HG03139 (cell line): ENCODE data around the gene GCNA.

Experiments
- ATAC-seq: cut with Tn5 transposase; IDR thresholded peaks from one replicate; pipeline ENCODE4 v1.9.1; 2021; ENCODE audit not compliant: unreplicated experiment

GCNA gene

DNA sequence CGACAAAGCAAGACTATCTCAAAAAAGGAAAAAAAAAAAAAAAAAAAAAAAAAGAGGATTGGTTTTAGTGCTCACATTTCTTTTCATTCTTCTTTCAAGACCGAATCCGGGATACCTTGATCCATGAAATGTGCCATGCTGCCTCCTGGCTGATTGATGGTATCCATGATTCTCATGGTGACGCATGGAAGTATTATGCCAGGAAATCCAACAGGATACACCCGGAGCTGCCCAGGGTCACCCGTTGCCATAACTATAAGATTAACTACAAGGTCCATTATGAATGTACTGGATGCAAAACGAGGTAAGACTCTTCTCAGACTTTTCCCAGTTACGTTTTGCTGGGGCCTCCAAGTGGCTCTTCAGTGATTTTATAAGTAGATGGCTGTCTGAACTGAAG is 34.0 kb downstream of the GCNA start:
- no peak for ATAC-seq

DNA sequence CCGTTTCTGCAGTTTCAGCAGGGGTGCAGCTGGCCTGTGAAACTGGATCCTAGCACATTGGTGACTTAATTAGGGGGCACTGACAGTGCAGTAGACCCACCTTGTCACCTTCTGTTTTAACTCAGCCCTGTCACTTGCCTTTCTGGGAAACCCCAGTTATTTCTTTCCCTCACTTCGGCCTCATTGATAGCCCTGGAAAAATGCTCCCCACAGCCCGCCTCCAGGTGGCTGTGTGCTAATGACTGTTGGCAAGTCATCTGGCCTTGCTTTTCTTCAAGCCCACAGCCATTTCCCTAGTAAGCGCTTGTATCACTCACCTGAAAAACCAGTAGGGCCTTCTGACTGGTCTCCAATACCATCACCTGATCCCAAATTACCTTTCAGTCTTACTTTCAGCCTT is 36.8 kb downstream of the GCNA start:
- no peak for ATAC-seq

DNA sequence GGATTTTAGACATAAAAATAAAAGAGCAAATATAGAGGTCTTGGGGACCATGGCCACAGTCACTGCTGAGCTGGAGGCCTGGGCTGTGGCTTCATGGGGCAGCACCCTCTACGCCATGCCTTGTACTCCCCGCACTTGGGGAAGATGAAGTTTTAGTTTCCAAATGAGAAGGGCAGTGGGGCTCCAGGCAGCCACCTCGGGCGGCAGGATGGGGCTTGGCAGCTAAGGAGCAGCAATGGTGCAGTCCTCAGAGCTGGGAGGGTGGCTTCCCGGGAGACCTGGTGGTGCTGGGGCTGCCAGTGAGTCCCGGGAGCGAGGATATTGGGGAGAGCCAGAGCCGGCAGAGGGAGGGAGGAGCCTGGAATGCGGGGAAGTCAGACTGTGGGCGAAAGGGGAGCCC is 37.7 kb downstream of the GCNA start:
- ATAC-seq: no peak

DNA sequence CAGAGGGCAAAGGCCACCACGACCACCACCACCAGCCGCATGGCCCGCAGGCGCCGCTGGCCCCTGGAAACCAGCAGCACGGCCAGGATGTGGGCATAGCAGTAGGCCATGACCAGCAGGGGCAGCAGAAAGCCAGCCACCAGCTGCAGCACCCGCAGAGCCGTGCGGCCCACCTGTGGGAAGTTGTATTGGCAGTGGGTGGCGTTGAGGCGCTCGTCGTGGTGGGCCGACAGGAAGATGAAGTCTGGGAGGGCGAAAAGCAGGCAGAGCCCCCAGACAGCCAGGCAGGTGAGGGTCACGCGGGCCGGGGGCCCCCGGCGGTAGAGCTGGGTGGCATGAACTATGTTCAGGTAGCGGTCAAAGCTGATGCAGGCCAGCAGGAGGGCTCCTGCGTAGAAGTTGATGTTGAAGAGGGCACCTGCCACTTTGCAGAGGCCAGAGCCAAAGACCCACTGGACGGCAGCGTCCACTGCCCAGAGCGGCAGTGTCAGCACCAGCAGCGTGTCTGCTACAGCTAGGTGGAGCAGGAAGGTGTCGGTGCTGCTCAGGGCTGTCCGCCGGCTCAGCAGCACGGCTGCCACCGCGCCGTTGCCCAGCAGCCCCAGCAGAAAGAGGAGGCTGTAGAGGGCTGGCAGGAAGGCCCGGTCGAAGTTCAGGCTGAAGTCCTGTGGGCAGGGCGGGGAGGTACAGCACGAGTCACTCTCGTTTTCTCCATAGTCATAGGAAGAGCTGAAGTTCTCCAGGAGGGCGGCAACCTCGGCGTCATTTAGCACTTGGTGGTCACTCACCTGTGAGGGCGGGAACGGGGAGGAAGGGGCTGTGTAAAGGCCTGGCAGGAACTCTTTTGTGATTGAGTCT is 38.7 kb downstream of the GCNA start:
- no peak for ATAC-seq

DNA sequence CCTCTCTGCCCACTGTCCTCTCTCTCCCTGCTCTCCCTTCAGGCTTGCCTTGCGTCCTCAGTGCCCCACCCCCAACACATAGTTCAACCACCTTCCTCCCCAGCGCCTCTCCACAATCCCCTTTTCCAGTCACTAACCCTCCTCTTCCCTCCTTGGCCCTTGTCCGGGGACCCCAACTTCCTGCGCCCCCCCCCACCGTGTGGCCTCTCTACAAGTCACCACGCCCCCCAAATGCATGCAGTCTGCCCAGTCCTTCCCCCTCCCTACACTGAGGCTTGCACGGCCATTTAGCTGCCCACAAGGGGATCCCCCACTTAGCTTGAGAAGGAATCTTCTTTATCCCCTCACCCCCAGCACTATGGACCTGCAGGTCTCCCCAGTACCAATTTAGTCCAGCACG is 39.5 kb downstream of the GCNA start:
- no peak for ATAC-seq

DNA sequence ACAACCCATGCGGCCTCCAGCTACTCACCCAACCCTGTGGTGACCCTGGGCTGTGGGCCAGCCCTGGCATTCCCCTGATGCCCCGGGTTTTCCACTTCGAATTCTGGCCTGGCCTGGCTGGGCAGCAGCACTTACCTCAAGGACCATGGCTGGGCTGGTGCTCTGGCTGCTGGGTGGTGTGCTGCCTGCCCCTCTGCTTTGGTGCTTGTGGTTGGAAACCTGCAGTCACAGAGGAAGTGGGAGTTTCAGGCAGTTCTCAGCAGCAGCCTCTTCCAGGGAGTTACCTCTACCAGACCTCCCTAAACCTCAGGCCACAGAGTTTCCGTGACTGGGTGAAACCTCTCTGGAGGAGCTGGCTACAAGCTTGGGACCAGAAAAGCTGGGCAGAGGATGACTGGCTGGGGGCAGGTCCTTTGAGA is 40.1 kb downstream of the GCNA start, which contains the start of gene CXCR3:
TSS of gene CXCR3 (minus strand) at position 209 of the 419 bp plus-strand sequence. CDS start at position 147, 62 bp downstream.
- ATAC-seq: peak; percentile 51

DNA sequence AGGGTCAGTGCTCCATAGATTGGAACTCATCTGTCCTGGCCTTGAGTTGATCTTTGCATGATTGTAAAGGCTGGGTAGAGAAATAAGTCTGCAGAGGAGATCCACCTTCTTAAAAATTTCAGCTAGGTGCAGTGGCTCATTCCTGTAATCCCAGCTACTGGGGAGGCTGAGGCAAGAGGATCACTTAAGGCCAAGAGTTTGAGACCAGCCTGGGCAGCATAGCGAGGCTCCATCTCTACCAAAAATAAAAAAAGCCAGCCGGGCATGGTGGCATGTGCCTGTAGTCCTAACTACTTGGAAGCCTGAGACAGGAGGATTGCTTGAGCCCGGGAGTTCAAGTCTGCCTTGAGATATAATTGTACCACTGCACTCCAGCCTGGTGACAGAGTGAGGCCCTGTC is 40.5 kb downstream of the GCNA start:
- no peak for ATAC-seq

DNA sequence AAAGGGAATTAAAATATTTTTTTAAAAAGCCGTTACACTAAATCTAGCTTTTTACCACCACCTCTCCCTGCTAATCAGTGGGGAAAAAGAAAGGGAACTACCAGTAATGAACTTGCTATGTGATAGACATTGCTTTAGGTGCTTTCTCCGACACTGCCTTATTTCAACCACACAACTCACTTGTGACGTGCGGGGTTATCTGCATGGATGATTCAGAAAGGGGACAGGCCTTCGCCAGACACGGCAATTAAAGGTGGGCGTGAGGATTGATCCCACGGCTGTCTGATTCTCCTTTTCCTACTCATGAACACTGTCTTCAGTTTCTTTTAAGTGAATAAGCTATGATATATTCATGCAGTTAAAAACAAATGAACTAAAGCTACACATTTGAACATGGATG is 41.0 kb downstream of the GCNA start:
- no peak for ATAC-seq

DNA sequence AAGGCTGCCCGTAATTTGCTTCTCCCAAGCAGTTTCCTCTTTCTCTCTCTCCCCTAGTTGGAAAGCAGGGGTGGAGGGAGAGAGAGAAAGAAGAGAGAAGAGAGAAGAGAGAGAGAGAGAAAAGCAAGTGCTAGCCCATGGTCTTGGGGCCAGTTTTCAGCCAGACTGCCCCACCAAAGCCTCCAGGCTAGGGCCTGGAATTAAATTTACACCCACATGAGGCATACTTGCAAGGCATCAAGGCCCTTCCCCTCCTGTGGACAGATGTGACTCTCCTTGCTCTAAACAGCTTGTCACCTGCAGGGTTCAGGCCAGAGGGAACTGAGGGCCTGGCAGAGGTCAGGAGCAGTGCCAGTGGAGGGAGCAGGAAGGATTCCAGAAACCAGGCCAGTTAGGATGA is 41.7 kb downstream of the GCNA start:
- ATAC-seq: no peak

DNA sequence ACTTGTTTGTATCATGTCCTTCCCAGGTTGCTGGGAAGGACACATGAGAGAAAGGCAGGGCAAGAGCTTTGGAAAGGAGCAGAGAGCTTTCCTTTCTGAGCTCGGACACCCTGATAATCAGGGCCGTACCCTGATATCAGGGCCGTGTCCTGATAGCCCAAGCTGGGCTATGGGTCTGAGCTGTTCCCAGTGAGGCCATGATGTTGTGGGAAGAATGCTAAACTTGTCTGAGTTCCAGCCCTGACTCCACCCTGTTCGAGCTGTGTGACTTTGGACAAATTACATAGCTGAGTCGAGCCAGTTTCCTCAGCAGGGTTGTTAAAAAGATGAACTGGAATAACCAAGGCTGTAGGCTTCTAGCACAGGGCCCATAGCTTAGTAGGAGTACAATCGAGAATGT is 43.4 kb downstream of the GCNA start:
- no peak for ATAC-seq

DNA sequence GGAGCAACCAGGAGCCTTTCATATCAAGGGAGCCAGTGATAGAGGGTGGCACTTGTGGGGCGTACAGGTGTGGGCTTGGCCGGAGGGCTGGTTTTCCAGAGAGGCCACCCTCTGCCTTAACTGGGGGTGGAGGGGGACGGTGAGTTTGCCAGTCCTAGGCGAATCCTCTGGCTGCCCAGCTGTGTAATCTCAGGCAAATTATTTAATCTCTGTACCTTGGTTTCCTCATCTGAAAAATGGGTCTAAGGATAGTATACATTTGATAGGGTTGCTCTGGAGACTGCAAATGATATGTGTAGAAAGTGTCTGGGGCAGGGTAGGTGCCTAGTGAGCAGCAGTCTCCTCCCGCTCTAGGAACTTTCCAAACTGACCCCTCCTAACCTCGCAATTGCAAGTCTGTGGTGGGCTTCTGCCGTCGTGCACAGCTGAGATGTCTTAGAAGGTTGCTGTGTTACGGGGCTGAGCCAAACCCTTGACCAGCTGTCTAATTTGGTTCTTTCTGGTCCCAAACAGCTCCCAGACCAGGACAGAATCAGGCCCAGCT is 43.9 kb downstream of the GCNA start:
- ATAC-seq: no peak

DNA sequence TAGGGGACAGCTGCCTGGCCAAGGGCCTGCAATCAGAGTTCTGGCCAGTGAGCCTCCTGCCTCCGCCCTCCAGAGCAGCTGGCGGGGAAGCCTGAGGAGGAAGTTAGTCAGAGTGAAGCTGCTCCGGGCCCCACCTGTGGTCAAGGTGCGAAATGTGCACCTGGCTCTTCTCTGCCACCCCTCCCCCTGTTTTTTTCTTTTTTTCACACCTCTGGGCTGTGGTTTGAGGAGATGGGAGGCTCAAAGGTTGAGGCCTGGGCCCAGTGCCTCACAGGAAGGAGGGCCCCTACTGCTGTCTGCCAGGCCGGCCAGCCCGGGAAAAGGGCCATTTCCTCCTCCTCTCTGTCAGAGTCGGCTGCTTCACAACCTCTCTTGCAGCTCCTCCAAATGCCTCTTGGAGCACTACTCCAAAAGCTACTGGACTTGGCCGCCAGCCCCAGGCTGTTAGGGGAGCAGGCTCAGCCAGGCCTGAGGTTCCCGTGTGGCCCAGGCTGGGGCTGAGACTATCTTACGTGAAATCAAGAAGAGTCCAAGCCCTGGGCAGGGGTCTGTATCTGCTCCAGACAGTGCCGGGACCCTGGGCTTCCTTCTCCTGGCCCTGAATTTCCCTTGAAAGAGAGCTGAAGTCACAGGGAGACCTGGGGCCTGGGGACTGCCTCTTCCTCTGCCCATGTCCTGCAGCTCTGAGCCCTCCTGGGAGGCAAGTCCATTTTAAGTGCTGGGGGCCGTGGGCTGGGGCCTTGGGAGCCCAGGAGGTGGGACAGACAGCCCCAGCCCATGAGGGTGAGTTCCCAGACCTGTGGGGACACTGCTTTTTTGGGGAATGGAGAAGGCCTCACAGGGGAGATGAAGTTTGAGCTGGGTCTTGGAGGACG is 44.6 kb downstream of the GCNA start:
- ATAC-seq: peak; percentile 70

DNA sequence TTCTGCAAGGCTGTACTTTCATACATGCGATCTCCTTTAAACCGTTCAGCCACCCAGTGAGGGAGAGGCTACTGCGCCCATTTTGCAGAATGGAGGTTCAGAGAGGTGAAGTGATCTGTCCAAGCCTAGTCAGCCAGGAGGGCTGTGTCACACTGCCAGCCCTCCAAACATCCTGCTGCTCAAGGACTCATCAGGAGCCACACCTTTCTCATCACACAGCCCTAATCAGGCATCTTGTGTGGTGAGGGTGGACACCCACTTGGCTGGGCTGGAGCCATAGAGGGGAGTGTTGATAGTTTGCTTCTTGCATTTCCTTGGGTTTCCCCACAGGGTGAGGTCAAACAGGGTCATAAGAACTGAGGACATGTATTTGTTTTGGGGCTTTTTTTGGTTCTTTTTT is 45.5 kb downstream of the GCNA start:
- no peak for ATAC-seq

DNA sequence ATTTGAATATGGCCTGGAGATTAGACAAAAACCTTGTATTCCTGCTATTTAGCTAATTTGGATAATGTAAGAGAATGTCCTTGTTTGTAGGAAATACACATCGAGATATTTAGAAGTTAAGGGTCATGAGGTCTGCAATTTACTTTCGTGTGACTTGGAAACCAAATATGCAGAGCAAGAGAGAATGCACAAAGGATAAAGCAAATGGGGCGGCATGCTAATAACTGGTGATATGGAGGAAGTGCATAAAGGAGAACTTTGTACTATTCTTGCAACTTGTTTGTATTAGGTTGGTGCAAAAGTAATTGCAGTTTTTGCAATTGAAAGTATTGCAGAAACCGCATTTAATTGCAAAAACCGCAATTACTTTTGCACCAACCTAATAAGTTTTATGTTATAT is 47.2 kb downstream of the GCNA start:
- ATAC-seq: no peak

DNA sequence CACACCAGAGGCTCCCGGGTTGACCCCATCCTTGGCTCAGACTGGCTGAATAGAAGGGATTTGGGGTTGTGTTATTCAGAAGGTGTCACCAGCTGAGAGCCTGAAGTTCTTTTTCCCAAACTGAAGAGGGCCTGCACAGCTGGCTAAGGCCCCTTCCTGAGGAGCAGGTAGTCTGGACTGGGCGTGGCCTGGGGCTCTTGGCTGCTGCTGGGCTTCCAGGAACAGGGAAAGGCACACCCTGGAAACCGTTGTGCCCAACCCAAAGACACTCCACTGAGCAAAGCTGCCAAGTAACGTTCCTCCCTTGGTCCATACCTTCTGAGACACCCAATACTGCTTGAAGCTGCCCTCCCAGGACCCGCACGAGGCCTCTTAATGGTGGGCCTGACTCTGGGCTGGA is 48.3 kb downstream of the GCNA start:
- no peak for ATAC-seq

DNA sequence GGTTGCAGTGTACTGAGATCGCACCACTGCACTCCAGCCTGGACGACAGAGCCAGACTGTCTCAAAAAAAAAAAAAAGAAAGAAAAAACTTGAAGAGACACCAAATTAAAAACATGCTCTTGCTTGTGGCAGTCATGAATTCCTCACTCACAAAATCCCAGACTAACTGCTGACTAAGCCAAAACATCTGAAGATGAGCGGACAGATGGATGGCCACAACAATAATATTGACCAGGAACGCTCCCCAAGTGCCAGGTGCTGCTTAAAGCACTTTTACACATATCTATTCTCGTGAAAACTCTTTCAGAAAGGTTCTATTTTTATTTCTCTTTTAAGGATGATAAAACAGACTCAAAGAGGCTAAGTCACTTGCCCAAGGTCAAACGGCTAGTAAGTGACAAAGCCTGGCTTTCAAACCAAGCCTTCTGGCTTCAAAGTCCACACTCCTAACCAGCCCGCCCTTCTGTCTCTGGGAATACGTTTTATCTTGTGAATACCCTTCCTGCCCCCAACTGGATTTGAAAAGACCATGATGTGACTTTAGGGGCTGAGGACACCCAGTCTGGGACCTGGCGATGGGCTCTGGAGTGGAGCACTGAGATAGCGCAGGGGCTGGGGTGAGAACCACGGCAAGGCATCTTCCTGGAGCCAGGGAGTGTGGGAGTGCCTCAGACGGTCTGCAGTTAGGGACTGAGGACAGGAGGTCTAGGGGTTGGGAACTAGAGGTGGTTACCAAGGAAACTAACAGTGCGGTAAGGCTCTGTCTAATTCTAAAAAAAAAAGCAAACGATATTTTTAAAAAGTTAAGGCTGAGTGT is 49.6 kb downstream of the GCNA start:
- no peak for ATAC-seq

DNA sequence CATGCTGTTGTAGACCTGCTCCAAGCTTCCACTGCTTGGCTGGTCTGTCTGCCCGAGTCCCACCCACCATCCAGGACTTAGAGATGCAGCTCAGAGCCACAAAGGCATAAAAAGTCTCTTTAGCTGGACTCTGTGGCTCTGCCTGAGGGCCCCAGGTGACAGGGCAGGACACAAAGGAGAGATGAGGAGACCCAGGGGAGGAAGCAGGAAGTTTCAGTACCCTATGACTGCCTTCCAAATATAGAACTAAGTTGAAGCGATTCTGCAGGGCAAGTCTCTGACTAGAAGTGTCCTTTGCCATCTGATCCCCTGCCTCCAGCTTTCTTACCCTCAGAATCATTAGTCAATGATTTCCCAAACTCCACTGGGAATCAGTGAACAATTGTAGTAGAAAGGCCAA is 51.2 kb downstream of the GCNA start:
- ATAC-seq: peak; percentile 71

DNA sequence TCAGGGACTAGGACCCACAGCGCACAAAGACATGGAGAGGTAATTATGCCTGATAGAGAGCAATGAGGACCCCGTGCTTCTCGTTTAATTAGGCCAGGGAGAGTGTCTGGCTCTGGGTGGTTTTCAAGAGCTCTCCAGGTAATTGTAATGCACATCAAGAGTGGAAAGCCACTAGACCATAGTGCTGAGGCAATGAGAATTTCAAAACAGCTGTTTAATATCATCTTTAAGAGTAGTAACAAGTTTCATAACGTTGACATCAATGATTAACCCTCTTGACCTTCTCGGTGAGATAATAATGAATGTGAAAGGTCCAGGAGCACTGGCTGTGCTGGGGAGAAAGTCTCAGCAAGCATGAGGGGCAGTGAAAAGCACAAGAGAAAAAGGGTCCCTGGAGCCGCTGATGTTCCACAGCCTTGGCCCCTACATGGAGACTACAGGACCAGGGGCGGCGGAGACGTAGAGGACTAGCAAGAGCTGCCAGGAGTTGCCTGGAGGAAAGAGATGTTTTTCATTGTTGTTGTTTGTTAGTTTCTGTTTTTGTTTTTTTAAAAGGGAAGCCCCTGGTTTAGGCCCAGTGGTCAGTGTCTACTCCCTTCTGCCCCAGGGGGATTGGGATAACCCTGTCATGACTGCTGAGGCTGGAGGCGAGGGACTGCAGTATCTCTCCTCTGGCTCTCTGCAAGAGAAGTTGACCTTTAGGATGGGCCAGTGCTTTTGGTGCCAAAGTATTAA is 54.9 kb downstream of the GCNA start:
- ATAC-seq: no peak

DNA sequence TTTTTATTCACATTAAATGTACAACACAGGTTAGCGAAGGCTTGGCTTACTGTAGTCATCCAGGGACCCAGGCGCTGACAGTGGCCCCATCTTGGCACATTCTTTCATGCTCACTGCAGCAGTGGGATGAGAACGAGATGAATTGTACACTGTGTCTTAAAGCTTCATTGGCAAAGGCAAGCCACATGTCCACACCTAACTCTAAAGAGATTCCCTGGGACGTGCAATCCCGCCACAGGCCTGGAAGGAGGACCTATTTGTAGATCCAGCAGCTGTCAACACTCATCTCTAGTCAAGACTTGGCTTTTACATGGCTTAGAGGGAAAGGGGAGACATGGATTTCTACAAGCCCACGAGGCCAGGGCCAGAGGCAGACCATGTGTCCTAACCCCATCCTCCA is 56.1 kb downstream of the GCNA start:
- no peak for ATAC-seq
